KG1 (cell line): ENCODE data around the gene RGS9.
A peak's percentile ranks its signal among the peaks of the same experiment; 100 is the strongest.

Experiments used
- DNase-seq: peaks from one replicate; lab custom pipeline; 2025; lab: John Stamatoyannopoulos, UW

The RGS9 gene

DNA sequence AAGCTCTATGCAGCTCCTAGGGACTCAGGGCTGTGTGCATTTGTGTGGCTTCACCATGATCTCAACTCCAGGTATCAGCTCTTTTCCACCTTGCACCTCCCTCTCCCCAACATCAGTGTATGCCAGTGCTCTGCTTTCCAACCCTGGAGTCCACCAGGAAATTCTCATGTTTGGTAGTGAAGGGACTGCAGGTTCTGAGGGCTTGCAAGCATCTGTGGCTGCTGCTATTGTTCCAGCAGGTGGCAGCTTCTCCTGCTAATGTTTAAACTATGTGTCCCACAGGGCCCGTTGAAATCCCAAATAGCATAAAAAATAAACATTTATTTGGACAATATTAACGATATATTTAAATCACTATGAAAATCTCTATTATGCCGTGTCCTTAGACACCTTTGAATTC, 82.0 kb downstream of the RGS9 start:
- DNase-seq = no peak

DNA sequence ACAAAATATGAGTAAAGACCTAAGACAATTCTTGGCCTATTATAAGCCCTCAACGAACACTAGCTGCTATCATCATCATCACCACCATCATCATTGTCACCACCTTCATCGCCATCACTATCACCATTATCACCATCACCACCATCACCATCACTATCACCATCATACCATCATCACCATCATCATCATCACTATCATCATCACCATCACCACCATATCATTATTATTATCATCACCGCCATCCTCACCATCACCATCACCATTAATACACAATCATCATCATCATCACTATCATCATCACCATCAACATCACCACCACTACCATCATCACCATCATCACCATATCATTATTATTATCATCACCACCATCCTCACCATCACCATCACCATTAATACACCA, 82.5 kb downstream of the RGS9 start:
- DNase-seq = no peak

DNA sequence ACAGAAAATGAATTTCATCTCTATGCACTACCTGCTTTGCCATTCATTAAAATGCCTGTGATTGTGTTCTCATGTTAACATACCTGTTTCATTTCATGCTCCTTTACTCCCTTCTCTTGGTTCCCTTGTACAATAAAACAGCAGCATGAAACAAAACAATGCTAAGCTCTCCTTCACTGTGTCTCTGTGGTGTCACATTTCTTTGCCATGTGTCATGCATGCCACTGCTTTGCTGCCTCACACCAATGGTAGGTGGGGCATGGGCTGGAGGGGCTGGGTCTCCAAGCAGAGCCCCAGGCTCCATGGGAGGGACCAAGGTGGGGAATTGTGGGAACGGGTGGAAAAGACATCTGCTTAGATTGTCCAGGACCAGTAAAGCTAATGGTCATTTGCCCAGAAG, 83.6 kb downstream of the RGS9 start:
- DNase-seq = no peak

DNA sequence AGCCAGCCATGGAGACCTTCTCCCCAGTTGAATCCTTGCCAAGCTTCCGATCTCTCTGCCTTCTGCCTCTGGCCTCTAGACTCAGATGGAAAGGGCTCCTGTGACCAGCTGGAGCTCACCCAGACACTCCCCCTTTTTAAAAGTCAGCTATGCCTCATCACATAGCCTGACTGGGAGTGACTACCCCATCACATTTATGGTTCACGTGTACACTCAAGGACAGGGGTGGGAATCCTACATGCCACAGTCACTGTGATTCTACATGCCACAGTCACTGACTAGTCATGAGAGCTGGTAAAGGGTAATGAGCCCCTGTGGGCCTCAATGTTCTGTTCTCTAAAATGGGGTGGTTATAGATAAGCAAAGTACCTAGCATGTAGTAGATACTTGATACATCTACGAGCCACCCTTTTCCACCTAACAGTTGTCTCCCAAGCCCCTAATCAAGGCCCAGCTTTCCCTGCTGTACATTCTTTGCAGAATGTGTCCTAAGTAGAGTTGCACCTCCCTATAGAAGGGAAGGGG, 85.1 kb downstream of the RGS9 start:
- DNase-seq = no peak

DNA sequence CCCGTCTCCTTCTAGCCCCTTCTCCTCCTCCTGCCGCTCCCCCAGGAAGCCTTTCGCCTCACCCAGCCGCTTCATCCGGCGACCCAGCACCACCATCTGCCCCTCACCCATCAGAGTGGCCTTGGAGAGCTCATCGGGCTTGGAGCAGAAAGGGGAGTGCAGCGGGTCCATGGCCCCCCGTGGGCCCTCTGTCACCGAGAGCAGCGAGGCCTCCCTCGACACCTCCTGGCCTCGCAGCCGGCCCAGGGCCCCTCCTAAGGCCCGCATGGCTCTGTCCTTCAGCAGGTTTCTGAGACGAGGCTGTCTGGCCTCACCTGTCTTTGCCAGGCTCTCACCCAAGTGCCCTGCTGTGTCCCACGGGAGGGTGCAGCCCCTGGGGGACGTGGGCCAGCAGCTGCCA, 87.9 kb downstream of the RGS9 start:
- DNase-seq = no peak

DNA sequence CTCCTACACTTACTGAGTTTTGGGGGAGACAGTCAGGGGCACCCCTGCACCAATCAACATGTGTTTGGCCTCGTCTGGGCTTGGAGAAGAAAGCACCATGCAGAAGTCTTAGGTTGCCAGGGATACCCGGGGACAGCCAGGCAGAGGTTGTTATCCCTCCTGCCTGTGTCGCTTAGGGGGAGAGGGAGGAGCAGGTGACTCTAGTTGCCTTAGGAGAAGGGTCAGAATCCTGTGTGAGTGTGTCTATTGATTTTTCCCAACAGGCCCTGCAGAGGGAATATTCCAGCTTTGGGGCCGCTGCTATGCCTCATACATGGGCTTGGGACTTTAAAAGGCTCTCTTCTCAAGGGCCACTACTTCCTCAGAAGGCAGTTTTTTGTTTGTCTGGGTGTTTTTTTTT, 89.1 kb downstream of the RGS9 start:
- no peak for DNase-seq

DNA sequence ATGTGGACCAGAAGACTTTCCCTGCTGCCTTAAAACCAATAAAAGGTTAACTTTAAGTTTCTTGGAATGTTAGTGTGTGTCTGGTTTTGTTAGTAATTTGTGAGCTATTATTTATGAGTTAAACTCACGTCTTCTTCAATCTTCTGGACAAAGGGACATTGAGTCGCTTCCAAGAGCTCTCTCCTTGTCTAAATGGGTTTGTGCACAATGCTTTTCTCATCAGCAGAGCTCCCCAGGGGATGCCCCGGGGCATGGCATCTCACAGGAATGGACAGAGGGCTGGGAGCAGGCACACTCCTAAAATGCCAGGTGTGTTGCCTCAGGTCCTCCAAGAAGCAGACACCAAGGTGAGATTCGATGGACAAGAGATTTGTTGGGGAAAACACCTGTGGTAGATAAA, 90.5 kb downstream of the RGS9 start:
- no peak for DNase-seq

DNA sequence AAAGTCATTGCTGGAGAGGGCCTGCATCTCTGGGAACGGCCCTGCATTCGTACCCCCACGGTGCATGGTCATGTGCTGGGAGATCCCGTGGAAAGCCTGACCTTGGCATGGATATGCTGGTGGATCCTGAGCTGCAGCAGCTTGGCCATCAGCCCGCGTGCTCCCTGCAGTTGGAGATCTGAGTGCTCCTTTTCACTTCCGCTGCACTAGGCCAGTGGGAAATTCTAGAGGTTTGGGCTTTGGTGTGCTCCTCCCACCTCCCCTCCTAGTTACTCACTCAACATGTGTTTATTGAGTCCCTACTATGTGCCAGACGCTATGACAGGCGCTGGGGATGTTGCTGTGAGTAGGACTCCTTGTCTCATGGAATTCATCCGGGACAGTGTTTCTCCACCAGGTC, 91.1 kb downstream of the RGS9 start:
- DNase-seq = no peak

DNA sequence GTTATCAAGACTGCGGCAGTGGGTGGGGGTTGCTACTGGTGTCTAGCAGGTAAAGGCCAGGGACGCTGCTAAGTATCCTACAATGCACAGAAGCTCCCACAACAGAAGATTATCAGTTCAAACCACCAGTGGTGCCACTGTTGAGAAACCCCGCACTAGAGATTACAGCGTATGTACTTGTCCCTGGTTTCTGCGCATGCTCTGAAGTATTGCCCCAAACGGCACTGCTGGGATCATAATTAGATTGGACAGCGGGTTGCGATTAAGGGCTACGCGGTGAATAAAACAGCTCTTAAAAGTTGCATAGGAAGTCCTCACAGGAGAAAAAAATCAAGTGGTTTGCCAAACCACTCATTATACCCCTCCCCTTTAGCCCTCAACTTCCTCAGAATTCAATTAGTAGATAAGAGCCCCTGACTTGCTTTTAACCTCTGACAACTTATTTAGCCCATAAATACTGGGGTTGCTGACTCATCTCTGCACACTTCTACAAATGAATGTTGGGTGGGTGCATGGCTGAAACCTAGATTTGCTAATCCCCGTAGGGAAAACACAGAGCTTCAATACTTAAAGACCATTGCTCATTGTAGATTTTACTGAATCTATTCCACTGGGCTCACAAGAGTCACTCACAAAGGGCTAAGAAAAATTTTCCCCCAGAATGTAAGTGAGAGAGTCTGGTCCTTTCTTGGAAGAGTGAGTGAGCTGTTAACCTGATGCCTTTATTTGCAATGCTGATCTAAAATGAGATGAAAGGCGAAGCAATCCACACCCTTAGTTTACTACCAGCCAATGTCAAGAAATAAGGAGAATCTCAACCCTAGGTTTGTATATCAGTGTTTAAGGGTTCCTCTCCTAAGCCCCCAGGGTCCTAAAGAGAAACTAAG, 91.8 kb downstream of the RGS9 start:
- peak; percentile 32 for DNase-seq

DNA sequence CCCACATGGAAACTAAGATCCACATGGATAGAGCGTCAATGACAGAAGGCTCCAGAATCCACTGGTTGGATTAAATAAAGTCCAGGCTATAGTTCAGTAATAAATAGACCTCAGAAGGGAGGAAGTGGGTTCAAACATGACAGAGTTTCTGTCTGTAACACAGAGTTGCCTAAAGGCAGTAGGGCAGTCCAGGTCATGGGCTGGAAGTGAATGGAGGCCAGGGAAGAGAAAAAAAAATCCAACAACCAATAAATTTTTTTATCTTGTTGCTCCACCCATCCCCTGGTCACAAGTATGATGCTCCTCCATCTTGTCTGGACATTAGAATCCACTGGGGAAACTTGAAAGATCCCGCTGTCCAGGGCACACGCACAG, 92.4 kb downstream of the RGS9 start:
- DNase-seq = no peak

DNA sequence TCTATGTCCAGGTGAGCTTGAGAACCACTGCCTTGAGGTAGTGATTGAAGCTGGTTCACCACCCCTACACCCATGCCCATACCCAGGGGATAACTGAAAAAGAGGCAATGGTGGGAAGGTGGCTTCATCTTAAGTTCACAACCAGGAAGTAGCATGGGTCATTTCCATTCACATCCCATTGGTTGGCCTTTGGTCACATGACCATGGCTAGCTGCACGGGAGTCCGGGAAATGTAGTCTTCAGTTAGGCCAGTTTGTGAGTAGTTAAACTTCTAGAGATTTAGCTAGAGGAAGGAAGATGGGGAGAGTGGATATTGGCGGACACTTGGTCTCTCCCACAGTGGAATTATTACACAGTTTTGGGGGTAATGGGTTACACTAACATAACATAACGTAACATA, 92.9 kb downstream of the RGS9 start:
- no peak for DNase-seq

DNA sequence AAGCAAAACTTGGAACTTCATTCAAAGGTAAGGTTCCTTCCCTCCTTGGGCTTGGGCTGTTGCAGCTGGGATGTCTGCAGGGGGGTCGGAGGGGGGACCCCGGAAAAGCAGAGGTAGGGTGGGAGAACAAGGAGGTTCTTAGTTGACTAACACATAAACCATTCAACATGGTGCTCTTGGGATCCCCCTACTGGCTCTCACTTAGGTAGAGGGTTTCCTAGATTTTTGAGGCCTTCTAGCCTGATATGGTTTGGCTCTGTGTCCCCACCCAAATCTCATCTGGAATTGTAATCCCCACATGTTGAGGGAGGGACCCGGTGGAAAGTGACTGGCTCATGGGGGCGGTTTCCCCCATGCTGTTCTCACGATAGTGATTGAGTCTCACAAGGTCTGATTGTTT, 93.9 kb downstream of the RGS9 start:
- no peak for DNase-seq

DNA sequence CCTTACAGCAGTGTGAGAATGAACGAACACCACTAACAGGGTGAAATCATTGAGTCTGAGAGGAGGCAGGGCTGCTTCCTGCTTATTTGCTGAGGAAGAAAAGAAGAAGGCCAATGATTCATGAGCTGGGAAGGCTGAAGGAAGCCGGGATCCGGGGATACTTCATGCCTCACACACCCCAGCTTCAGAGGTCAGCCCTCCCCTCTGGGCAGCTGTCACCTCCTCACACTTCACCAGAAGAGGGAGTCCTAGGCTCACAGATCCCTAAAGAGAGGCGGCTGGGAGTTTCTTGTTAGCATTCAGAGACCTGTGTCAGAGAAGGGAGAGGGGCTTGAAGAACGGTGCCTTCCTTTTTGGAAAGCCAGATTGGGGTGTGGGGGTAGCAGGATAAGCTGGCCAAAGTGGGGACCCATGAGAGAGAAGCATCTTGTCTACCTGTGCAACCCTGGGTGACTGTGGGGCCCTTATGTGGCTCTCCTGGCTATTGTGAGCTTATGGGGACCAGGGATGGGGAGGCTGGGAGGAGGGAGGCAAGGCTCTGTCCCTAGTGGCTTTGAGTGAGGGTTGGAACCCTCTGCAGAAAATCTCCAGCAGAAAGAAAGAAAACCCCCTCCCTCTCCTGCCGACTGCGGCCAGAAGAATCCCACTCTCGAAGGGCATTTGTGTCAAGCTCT, 94.6 kb downstream of the RGS9 start:
- peak; percentile 54 for DNase-seq

DNA sequence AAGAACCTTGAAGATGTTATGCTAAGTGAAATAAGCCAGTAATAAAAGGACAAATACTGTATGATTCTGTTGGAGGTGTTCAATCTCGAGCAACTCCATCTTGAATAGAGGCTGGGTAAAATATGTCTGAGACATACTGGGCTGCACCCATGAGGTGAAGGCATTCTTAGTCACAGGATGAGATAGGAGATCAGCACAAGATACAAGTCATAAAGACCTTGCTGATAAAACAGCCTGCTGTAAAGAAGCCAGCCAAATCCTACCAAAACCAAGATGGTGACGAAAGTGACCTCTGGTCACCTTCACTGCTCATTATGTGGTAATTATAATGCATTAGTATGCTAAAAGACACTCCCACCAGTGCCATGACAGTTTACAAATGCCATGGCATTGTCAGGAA, 98.1 kb downstream of the RGS9 start:
- no peak for DNase-seq

DNA sequence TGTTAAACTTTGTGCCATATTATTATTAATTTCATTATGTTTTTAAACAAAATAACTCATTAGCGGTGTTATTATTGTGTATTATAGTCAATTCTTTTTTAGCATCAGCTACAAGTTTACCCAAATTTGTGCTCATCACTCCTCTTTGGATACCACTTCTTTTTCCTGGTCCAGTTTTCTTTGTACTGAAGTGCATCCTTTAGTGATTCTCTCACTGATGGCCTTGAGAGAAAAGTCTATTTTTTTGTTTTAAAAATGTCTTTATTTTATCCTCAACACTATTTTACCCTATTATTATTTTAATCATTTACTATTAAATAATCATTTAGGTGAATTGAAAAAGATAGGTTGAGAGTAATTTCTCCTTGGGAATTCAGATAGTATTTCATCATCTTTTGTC, 99.2 kb downstream of the RGS9 start:
- DNase-seq = no peak

DNA sequence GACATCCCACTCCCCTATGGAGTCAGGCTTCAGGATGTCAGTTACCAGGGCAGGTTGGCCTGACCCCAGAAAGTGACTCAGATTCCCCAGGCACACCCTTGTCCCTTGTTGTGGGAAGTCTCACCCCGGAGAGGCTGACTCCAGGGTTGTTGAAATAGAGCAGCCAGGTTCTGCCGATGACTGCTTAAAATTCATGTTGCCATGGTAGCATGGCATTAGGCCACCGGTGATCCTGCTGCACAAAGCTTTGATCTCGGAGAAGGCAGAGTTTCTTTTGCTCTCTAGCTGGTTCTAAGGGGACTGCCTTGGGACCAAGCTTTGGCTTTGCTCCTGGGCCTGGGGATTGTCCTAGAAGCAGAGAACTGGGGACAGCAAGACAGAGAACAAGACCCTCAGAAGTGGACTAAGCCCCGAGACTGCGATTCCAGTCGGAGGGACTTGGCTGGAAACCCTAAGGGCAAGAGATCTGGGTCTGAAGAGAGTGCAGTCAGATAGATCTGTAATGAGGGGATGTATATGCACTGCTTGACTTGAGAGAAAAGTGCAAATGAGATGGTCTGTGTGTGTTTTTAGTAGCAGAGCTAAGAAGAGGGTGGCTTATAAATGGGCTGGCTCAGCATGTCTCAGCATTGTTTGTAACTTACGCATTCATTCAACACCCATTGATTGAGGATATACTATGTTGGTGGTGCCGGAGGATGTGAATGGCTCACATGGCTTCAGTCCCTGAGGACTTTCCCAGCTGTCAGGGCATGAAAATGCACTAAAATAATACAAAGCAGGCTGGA, 106.9 kb downstream of the RGS9 start:
- no peak for DNase-seq

DNA sequence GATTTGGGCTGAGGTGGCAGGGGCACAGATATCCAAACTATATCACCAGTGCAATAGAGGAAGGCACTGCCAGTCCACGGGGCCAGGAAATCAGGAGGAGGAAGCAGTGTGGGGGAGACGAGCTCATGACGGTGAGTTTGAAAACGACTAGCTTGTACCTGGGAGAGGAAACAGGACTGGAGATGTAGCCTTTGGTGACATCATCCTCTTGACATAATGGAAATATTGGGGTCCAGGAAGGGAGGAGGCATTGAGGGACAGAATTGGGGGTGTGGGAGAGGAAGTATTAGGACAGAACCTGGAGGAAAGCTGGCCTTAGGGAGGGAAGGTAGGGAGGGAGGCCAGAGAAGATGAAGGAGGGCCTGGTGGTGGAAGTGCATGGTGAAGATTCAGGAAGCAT, 109.1 kb downstream of the RGS9 start:
- no peak for DNase-seq

DNA sequence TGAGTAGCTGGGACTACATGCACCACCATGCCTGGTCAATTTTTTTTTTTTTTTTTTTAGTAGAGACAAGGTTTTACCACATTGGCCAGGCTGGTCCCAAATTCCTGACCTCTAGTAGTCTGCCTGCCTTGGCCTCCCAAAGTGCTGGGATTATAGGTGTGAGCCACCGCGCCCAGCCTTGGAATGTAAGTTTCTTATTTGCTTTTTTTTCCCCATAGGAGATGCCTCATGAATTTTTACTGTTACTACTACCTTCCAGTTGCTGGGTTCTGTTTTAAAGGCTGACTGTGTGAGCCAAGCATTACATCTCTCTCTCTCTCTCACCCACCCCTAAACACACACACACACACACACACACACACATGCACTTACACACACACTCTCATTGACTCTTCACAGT, 112.6 kb downstream of the RGS9 start:
- DNase-seq = no peak

DNA sequence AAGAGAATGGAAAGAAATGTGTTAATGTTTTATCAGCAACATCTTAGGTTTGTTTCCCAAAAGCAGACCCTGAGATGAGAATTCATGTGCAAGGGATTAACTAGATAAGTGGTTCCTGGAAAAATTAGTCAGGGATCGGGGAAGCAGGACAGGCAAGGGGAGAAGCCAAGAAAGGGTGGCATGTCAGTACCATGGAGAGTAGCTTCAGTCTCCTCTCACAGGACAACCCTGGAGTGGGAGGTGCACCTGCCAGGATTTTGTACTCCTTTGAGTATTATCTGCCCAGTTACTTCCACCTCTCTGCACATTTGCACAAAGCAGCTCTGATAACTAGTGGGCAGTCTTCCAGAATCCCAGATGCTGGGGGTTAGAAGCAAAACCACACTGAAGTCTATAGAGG, 117.0 kb downstream of the RGS9 start:
- DNase-seq = no peak

DNA sequence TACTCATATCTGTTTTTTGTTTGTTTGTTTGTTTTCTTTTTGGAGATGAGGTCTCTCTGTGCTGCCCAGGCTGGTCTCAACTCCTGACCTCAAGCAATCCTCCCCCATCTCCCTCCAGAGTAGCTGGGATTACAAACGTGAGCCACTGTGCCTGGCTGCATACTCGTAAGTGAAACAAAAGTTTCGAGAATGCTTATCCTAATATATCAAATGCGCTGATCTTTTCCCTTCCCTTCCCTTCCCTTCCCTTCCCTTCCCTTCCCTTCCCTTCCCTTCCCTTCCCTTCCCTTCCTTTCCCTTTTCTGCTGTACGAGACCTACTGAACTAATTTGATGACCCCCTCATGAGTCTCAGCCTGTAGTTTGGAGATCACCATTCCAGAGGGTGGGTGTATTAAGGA, 122.1 kb downstream of the RGS9 start:
- no peak for DNase-seq

DNA sequence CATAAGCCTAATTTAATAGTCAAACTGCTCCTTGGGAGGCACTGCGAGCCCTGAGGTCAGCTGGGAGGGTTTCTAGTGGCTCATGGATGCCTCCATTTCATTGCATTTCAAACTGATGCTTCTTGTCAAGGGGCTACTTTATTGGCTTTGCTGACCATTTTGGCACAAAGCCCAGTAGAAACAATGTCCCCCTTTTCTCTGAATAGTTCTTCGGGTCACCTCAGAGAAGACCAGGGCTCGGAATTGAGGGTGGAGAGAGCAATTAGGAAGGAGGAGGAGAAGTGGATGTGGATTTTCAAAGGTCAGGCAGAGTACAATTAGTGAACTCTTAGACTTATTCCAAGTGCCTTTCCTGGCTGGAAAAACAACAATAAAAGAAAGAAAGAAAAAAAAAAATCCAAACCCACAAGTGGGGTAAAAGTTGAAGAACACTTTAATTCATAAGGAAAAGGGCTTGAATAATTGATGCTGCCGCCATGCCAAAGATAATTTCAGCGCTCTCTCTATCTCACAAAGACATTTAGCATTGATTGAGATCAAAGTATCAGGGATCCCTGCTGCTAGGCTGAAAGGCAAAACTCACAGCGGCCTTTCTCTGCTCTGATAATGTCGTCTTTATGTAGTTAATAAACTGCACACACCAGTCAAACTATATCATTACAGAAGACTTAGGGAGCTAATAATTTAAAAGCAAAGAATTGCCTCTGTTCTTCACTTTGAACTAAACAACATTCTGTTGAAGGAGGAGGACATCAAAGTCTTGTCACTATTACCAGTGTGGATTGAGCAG, 122.7 kb downstream of the RGS9 start:
- no peak for DNase-seq

DNA sequence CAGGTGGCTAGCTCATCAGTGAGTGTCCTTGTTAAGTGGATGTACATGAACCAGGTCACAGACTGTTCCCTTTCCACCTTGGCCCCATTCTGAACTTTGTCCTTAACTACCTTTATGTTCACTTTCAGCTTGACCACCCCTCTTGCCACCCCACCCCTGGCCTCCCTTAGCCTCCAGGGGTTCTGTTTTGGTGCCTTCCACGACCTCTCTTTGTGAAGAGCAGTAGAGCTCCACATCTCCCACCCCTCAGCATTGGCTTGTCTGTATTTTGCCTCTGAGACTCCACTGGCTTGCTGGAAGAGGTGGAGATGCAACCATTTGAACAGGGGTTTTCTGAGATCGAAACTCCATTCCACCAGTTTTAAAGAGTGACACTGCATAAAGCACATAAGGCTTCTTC, 123.5 kb downstream of the RGS9 start:
- DNase-seq = no peak
